NCI-H1436 (cell line): ENCODE measurements around the gene TAS1R1.

Experiments used
- DNase-seq: peaks from one replicate; lab custom pipeline; 2025; lab: John Stamatoyannopoulos, UW

TAS1R1 gene

DNA sequence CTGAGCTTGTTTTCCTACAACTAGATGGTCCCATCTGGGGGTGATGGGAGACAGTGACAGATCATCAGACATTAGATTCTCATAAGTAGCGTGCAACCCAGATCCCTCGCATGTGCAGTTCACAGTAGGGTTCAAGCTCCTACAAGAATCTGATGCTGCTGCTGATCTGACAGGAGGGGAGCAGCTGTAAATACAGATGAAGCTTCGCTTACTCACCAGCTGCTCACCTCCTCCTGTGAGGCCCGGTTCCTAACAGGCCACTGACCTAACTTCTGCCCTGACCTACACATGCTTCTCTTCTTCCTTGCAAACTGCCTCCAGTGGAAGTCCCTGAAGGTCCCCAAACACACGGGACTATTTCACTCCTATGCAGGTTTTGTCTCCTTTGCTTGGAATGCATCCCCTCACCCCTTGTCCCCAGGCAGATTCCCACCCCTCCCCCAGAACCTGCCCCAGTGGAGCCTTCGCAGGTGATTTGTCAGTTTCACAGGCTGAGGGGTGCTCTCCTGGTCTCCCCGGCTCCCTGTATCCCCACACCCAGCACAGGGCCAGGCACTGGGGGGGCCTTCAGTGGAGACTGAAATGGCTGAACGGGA is 19.0 kb downstream of the TAS1R1 start:
- no peak for DNase-seq

DNA sequence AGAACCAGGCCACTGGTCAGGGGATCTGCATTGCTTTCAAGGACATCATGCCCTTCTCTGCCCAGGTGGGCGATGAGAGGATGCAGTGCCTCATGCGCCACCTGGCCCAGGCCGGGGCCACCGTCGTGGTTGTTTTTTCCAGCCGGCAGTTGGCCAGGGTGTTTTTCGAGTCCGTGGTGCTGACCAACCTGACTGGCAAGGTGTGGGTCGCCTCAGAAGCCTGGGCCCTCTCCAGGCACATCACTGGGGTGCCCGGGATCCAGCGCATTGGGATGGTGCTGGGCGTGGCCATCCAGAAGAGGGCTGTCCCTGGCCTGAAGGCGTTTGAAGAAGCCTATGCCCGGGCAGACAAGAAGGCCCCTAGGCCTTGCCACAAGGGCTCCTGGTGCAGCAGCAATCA is 19.7 kb downstream of the TAS1R1 start:
- DNase-seq, result no peak

DNA sequence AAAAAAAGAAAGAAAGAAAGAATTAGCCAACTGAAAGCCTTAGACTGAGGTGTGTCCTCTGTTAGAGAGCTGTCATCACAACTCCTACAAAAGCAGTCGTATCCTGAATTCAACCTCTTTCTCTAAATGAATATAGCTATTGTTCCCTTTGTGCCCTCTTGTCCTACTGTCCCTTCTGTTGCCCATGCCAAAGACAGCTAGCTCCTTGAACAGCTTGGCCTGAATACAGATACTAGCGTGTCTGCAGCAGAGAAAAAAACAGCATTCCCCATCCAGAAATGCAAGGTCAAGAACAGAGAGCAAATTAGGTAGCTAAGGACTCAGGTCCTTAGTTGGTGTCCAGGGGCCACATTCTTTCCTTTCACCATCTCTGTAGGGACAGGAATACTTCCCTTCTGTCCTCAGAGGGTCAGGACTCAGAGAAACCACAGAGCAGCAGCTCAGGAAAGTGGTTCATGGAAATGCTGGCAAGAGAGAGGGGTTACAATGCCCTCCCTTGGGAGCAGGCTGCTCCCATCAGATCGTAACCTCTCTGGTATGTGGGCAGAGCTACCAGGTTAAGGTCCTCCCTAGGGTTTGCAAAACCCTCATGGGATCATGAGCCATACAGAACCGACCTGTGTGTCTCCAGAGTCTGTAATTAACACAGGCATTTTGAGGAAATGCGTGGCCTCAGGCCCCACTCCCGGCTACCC is 22.9 kb downstream of the TAS1R1 start:
- no peak for DNase-seq

DNA sequence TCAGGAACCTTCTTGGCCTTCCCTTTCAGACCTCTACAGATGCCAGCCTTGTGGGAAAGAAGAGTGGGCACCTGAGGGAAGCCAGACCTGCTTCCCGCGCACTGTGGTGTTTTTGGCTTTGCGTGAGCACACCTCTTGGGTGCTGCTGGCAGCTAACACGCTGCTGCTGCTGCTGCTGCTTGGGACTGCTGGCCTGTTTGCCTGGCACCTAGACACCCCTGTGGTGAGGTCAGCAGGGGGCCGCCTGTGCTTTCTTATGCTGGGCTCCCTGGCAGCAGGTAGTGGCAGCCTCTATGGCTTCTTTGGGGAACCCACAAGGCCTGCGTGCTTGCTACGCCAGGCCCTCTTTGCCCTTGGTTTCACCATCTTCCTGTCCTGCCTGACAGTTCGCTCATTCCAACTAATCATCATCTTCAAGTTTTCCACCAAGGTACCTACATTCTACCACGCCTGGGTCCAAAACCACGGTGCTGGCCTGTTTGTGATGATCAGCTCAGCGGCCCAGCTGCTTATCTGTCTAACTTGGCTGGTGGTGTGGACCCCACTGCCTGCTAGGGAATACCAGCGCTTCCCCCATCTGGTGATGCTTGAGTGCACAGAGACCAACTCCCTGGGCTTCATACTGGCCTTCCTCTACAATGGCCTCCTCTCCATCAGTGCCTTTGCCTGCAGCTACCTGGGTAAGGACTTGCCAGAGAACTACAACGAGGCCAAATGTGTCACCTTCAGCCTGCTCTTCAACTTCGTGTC is 23.7 kb downstream of the TAS1R1 start:
- DNase-seq, result no peak

DNA sequence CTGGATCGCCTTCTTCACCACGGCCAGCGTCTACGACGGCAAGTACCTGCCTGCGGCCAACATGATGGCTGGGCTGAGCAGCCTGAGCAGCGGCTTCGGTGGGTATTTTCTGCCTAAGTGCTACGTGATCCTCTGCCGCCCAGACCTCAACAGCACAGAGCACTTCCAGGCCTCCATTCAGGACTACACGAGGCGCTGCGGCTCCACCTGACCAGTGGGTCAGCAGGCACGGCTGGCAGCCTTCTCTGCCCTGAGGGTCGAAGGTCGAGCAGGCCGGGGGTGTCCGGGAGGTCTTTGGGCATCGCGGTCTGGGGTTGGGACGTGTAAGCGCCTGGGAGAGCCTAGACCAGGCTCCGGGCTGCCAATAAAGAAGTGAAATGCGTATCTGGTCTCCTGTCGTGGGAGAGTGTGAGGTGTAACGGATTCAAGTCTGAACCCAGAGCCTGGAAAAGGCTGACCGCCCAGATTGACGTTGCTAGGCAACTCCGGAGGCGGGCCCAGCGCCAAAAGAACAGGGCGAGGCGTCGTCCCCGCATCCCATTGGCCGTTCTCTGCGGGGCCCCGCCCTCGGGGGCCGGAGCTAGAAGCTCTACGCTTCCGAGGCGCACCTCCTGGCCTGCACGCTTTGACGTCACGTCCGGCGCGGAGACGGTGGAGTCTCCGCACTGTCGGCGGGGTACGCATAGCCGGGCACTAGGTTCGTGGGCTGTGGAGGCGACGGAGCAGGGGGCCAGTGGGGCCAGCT is 24.4 kb downstream of the TAS1R1 start, which contains the start of gene ZBTB48:
Gene ZBTB48, plus strand, starts transcription at position 621 of the 745 bp plus-strand sequence. CDS start 616 bp downstream, outside the sequence.
- peak; percentile 98 for DNase-seq

DNA sequence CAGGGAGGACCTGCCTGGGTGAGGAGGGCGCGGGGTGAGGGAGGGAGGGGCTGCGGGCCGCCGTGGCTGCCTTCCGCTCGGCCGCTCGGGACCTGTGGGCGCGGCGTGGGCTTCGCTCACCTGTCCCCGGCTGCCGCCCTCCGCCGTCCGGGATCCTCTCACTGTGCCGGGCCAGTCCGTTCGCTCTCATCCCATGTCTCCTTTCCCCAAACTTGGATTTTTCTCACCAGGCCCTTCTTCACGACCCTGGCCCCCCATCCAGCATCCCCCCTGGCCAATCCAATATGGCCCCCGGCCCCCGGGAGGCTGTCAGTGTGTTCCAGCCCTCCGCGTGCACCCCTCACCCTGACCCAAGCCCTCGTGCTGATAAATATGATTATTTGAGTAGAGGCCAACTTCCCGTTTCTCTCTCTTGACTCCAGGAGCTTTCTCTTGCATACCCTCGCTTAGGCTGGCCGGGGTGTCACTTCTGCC is 25.0 kb downstream of the TAS1R1 start:
- no peak for DNase-seq

DNA sequence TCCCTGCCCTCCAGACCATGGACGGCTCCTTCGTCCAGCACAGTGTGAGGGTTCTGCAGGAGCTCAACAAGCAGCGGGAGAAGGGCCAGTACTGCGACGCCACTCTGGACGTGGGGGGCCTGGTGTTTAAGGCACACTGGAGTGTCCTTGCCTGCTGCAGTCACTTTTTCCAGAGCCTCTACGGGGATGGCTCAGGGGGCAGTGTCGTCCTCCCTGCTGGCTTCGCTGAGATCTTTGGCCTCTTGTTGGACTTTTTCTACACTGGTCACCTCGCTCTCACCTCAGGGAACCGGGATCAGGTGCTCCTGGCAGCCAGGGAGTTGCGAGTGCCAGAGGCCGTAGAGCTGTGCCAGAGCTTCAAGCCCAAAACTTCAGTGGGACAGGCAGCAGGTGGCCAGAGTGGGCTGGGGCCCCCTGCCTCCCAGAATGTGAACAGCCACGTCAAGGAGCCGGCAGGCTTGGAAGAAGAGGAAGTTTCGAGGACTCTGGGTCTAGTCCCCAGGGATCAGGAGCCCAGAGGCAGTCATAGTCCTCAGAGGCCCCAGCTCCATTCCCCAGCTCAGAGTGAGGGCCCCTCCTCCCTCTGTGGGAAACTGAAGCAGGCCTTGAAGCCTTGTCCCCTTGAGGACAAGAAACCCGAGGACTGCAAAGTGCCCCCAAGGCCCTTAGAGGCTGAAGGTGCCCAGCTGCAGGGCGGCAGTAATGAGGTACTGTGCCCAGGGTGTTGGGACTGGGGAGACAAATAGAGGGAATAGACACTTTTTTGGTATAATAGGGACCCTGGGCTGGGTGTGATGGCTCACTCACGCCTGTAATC is 25.7 kb downstream of the TAS1R1 start:
- DNase-seq, result no peak

DNA sequence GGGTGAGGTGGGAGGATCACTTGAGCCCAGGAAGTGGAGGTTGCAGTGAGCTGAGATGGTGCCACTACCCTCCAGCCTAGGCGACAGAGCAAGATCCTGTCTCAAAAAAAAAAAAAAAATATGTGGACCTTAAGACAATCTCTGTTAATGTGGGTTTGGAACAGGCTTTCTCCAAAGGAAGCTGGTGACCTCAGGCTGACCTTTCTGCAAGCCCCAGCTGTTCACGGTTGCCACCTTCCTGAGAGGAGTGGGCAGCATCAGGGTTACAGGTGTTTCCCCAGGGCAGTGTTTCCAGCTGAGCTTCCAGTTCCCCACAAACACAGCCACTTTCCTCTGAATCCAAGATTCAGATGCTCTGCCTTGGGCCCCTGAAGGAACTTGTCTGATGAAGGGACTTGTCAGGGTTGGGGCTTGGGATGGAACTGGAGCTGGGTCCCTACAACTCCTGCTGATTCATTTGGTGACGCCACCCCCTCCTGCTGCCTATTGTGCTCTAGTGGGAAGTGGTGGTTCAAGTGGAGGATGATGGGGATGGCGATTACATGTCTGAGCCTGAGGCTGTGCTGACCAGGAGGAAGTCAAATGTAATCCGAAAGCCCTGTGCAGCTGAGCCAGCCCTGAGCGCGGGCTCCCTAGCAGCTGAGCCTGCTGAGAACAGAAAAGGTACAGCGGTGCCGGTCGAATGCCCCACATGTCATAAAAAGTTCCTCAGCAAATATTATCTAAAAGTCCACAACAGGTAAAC is 26.6 kb downstream of the TAS1R1 start:
- no peak for DNase-seq

DNA sequence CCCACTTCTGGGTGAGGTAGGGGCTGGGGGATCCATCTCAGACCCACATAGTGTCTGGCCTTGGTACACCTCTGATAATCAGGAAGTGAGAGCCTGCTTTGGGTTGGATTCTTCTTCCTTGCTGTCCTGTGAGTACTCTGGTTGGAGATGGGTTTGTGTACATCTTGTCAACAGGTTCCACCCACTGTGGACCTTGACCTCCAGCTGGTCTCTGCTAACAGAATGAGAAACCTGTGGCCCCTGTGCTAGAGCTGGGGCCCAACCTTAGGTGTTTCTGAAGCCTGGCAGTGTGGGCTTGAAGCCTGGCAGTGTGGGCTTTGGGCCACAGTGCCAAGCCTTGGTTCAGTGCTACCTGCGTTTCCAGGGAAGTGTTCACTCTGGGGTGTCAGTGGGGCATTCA is 27.3 kb downstream of the TAS1R1 start:
- DNase-seq, result no peak

DNA sequence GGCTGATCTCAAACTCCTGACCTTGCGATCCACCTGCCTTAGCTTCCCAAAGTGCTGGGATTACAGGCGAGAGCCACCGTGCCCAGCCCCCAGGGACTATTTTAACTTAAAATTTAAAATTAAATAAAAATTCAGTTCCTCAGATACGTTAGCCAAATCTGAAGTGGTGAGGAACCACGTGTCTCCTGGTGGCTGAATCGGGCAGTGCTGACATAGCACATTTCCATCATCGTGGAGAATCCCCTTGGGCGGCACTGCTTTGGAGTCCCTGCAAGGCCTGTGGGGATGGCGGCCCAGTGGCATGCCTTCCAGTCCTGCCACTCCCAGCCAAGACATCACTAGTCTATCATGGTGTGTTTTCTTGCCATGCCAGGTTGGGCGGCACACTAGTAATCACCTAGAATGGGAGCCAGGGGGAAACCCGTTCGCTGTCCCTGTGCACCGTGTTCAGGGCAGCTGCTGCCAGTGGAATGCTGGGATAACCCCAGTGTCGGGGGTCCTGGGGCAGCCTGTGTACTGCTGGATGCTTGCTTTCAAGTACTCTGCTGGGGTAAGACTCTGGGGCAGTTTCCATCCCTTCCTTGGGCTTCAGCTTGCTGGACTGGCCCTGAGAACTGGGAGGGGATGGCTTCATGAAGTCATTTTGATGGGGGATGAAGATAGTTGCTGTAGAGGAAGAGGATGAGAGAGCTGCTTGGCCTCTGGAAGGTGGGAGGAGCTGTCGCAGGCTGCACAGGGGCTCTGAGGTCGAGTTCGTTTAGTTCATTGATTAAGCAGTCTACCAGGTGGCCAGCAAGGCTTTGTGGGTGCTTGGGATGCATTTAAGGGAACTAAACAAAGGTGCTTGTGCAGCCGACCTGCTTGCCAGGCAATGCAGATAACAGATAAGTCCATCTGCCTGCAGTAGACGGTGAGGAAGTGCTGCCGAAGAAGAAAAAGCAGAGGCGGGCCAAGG is 29.3 kb downstream of the TAS1R1 start:
- no peak for DNase-seq

DNA sequence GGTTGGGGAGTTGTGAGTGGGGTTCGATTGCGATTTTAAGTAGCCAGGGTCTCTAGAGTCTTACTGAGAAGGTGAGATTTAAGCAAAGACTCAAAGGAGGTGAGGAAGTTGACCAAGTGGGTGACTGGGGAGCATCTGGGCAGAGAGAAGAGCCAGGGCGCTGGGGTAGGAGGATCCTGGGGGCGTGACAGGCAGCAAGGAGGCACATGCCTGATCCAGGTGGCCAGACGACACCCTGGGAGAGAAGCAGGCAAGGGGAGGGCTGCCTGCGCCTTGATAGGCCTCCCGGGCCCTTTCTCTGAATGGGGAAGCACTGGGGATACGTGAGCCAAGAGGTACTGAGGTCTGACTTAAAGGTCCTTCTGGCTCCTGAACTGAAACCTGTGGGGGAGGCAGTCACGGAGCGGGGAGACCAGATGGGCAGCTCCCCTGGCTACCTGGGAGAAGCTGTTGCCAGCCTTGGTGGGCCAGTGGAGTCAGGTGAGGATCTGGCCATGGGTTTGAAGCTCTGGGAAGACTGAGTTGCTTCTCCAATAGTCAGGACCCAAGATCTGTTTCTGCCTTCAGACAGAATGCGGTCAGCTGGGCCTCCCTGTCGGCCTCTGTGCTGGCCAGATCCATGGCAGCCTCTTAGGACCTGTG is 30.1 kb downstream of the TAS1R1 start:
- DNase-seq, result no peak

DNA sequence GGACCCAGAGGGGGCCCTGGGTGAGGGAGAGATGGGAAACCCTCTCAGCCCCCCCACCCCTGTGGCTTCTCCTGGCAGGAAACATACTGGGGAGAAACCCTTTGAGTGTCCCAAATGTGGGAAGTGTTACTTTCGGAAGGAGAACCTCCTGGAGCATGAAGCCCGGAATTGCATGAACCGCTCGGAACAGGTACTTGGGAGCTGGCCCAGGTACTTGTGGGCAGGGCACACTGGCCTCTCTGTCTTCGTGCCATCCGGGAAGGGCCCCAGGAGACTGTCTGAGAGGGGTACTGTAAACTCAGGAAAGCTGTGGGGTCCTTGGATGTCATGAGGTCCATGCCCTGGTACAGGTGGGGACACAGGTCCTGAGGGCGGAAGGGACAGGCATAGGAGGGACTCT is 30.7 kb downstream of the TAS1R1 start:
- no peak for DNase-seq

DNA sequence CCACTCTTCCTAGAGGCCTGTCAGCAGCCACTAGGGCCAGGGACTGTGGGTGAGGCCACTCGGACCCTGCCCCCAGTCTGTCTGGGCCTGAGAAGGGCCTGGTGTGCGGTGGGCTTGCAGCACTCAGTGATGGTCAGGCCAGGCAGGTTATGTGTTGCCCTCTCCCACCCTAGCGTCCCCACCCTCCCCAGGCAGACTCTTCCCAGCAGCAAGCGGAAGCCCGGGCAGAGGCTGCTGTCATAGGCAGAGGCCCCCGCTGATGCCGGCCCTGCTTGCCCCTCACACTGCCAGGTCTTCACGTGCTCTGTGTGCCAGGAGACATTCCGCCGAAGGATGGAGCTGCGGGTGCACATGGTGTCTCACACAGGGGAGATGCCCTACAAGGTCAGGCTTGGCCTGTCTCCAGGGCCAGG is 31.3 kb downstream of the TAS1R1 start:
- no peak for DNase-seq

DNA sequence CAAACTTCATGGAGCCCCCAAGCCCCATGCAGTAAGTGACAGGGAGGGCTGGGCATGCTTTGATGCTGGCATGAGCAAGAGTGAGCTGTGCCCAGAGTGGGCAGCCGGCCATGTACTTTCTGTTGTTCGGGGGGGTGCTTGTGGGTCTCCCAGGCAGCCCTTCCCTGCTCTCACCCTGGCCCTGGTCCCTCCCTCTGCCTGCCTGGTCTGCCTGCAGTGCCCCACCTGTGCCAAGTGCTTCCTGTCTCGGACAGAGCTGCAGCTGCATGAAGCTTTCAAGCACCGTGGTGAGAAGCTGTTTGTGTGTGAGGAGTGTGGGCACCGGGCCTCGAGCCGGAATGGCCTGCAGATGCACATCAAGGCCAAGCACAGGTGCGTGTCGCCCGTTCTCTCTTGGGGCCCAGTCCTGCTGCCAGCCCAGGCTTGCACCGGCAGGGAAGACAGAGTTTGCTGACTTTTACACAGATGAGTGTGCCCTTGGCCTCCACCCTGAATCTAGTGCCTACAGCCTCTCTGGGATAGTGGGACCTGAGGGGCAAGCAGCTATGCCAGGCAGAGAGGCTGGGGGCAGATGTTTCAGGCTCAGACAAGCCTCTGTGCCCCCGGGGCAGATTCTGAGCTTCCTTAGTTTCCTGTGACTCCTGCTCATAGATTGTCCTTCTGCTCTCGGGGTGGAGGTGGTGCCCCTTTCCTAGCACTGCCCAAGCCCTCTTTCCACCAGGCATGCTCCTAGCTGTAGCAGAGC is 32.3 kb downstream of the TAS1R1 start:
- DNase-seq, result no peak

DNA sequence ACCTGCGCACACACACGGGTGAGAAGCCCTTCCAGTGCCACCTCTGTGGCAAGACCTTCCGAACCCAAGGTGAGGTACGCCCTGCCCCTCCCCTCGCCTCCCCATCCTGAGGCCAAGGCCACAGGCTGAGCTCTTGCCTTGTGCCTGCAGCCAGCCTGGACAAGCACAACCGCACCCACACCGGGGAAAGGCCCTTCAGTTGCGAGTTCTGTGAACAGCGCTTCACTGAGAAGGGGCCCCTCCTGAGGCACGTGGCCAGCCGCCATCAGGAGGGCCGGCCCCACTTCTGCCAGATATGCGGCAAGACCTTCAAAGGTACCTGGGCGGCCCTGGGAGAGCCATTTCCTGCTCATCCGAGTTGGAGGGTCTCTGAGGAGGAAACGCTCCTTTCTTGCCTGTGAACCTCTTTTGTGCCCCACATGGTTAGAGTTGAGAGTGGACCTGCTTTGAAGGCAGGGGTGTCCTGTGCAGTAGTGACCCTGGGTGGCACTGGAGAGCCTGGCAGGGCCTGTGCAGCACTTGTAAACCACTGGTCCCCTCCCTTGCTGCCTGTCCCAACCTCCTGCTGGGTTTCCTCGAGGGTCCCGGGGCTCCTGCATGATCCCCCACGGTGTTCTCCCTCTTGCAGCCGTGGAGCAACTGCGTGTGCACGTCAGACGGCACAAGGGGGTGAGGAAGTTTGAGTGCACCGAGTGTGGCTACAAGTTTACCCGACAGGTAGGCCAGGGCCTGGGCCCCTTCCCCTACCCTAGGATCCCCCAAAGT is 33.2 kb downstream of the TAS1R1 start:
- DNase-seq, result no peak

DNA sequence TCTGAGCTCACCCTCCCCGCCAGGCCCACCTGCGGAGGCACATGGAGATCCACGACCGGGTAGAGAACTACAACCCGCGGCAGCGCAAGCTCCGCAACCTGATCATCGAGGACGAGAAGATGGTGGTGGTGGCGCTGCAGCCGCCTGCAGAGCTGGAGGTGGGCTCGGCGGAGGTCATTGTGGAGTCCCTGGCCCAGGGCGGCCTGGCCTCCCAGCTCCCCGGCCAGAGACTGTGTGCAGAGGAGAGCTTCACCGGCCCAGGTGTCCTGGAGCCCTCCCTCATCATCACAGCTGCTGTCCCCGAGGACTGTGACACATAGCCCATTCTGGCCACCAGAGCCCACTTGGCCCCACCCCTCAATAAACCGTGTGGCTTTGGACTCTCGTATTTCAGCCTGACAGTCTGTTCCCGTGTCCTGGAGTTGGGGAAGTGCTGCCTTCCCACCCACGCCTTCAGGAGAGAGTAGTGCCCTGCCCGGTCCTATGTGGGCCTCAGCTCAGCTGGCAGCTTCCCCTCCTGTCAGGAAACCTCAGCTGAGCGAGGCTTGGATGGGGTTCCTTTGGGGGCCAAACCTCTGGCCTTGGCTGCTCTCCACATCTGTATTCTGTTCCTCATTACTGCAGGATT is 33.9 kb downstream of the TAS1R1 start:
- DNase-seq, result no peak

DNA sequence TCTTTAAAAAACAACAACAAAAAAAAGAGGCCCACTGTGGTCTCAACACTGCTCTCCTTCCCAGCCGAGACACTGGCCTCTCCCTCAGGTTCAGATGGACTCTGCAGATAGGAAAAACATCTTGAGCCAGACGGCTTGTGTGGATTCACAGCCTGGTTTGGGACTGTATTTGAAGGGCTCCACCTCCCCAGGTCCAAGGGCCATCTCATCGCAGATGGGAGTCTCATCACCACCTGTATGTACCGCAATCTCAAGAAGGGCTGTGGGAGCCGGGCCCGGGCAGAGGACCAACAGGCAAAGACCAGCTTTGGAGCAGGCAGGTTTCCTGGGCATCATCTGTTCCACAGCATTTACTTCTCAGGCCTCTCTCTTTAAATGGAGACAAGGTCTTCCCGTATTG is 34.9 kb downstream of the TAS1R1 start:
- no peak for DNase-seq
